ENCODE measurements around the gene TNPO3. TPM values are rescaled to one million over a fixed set of nuclear protein-coding genes. Genes with fewer than 3 reads are reported as not detected.

Gene TNPO3
- polyA plus RNA-seq, 1 of the 3 experiments (the other 2 are of a cell fraction) = 27.8 TPM

GRCh38 chr7:129083525-129083924 lies 28.6 kb upstream of the TNPO3 start:
- ChIA-PET CTCF (interaction anchor here (0.7 to 7.5 kb wide), 5 partner anchors 8 to 200 kb away, joined by 3 to 63 read pairs (median 4); no protein-coding TSS in a partner anchor), POLR2A (no interaction called here)
- no peak overlapping the region for H3K4me2 ChIP-seq
- no peak for DNase-seq
- no peak for TF ChIP-seq NFIC (IDR thresholded peaks at IDR 0.05; ENCODE audit: borderline replicate concordance)
- TF ChIP-seq MXI1 (IDR thresholded peaks at IDR 0.05; ENCODE audit: low read depth, low read length) = no peak
- TF ChIP-seq GABPA (IDR thresholded peaks at IDR 0.05; ENCODE audit: low read depth) = no peak
- TF ChIP-seq RFX5 (IDR thresholded peaks at IDR 0.05; ENCODE audit: low read length) = no peak
- no peak for TF ChIP-seq CHD2 (IDR thresholded peaks at IDR 0.05; ENCODE audit: low read length, partially characterized antibody)
- TF ChIP-seq EZH2phosphoT487 (IDR thresholded peaks at IDR 0.05; ENCODE audit: borderline replicate concordance, low read depth) = no peak
- no peak for TF ChIP-seq FOSL2 (IDR thresholded peaks at IDR 0.05; ENCODE audit: borderline replicate concordance, low read depth)
- H3K9me3 ChIP-seq = no peaks in the 10 kb centered on the region
- no peaks in the 10 kb centered on the region for H3K9me2 ChIP-seq
- H3K4me1 ChIP-seq (ENCODE audit: control insufficient read depth in 1 of 2, insufficient read depth in 2 of 2, low read depth in 1 of 2, low read length in 1 of 2) = no peaks in the 10 kb centered on the region
- 71% methylated on average over 5 of the region's 5 CpGs for WGBS (ENCODE audit: low lambda C conversion rate)
- no peaks in the 10 kb centered on the region for H3K36me3 ChIP-seq (replicated peaks in 1 of 2; ENCODE audit: control insufficient read depth in 1 of 2, insufficient read depth in 2 of 2, low read length in 1 of 2)
- no peaks in the 10 kb centered on the region for H3K79me2 ChIP-seq (ENCODE audit: insufficient read depth)
- H3K4me3 ChIP-seq (ENCODE audit: low read depth in 2 of 2, low read length in 1 of 2) = no peak overlapping the region
- H3K27me3 ChIP-seq (ENCODE audit: insufficient read depth) = peaks cover 9% of the 10 kb centered on the region
- H3K27ac ChIP-seq (ENCODE audit: low read depth in 2 of 2, low read length in 1 of 2) = no peak overlapping the region
- H2AFZ ChIP-seq (ENCODE audit: low read depth) = no peak overlapping the region
- H3F3A ChIP-seq (replicated peaks; ENCODE audit: insufficient read depth) = no peaks in the 10 kb centered on the region
- H4K20me1 ChIP-seq (ENCODE audit: insufficient read depth) = no peaks in the 10 kb centered on the region
- H3K9ac ChIP-seq = no peak overlapping the region

GRCh38 chr7:129078455-129078854 lies 23.5 kb upstream of the TNPO3 start:
- POLR2A ChIA-PET = interaction anchor here (0.7 kb wide), 1 partner anchor 140 kb away, joined by 4 read pairs; no protein-coding TSS in a partner anchor
- Histone ChIP-seq H3K9ac (no peak overlapping the region), H3F3A (replicated peaks; ENCODE audit: insufficient read depth) (no peaks in the 10 kb centered on the region)

More at GRCh38 chr7:129078455-129078854, 23.5 kb upstream of the TNPO3 start:
- Histone ChIP-seq H3K36me3 (replicated peaks in 1 of 2; ENCODE audit: control insufficient read depth in 1 of 2, insufficient read depth in 2 of 2, low read length in 1 of 2) (no peaks in the 10 kb centered on the region), H3K27ac (ENCODE audit: low read depth in 2 of 2, low read length in 1 of 2) (no peak overlapping the region), H3K79me2 (ENCODE audit: insufficient read depth) (no peaks in the 10 kb centered on the region), H3K4me2 (no peak overlapping the region), H3K4me1 (ENCODE audit: control insufficient read depth in 1 of 2, insufficient read depth in 2 of 2, low read depth in 1 of 2, low read length in 1 of 2) (no peaks in the 10 kb centered on the region), H3K4me3 (ENCODE audit: low read depth in 2 of 2, low read length in 1 of 2) (no peak overlapping the region), H2AFZ (ENCODE audit: low read depth) (no peak overlapping the region), H3K9me3 (no peaks in the 10 kb centered on the region), H4K20me1 (ENCODE audit: insufficient read depth) (no peaks in the 10 kb centered on the region), H3K9me2 (no peaks in the 10 kb centered on the region), H3K27me3 (ENCODE audit: insufficient read depth) (peaks cover 9% of the 10 kb centered on the region)
- WGBS (ENCODE audit: low lambda C conversion rate) = 19% methylated on average over 2 of the region's 2 CpGs
- TF ChIP-seq EP300 (IDR thresholded peaks at IDR 0.05; ENCODE audit: borderline replicate concordance in 1 of 2, low read depth in 1 of 2, low read length in 1 of 2) = no peak
- TF ChIP-seq, protein P1, sequence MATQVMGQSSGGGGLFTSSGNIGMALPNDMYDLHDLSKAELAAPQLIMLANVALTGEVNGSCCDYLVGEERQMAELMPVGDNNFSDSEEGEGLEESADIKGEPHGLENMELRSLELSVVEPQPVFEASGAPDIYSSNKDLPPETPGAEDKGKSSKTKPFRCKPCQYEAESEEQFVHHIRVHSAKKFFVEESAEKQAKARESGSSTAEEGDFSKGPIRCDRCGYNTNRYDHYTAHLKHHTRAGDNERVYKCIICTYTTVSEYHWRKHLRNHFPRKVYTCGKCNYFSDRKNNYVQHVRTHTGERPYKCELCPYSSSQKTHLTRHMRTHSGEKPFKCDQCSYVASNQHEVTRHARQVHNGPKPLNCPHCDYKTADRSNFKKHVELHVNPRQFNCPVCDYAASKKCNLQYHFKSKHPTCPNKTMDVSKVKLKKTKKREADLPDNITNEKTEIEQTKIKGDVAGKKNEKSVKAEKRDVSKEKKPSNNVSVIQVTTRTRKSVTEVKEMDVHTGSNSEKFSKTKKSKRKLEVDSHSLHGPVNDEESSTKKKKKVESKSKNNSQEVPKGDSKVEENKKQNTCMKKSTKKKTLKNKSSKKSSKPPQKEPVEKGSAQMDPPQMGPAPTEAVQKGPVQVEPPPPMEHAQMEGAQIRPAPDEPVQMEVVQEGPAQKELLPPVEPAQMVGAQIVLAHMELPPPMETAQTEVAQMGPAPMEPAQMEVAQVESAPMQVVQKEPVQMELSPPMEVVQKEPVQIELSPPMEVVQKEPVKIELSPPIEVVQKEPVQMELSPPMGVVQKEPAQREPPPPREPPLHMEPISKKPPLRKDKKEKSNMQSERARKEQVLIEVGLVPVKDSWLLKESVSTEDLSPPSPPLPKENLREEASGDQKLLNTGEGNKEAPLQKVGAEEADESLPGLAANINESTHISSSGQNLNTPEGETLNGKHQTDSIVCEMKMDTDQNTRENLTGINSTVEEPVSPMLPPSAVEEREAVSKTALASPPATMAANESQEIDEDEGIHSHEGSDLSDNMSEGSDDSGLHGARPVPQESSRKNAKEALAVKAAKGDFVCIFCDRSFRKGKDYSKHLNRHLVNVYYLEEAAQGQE (IDR thresholded peaks at IDR 0.05; ENCODE audit: low read depth, low read length) = no peak
- no peak for TF ChIP-seq GABPA (IDR thresholded peaks at IDR 0.05; ENCODE audit: low read depth)
- TF ChIP-seq, protein P2, sequence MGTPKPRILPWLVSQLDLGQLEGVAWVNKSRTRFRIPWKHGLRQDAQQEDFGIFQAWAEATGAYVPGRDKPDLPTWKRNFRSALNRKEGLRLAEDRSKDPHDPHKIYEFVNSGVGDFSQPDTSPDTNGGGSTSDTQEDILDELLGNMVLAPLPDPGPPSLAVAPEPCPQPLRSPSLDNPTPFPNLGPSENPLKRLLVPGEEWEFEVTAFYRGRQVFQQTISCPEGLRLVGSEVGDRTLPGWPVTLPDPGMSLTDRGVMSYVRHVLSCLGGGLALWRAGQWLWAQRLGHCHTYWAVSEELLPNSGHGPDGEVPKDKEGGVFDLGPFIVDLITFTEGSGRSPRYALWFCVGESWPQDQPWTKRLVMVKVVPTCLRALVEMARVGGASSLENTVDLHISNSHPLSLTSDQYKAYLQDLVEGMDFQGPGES (IDR thresholded peaks at IDR 0.05; ENCODE audit: low read depth, low read length) = no peak
- TF ChIP-seq RCOR1 (IDR thresholded peaks at IDR 0.05; ENCODE audit: low read length) = no peak
- no peak for TF ChIP-seq RXRA (IDR thresholded peaks at IDR 0.05; ENCODE audit: borderline replicate concordance, low read depth)
- no peak for TF ChIP-seq RFX5 (IDR thresholded peaks at IDR 0.05; ENCODE audit: low read length)
- no peak for TF ChIP-seq FOXJ3 (CRISPR knock-in tag; IDR thresholded peaks at IDR 0.05)
- no peak for TF ChIP-seq RAD21 (IDR thresholded peaks at IDR 0.05; ENCODE audit: low read length)
- no peak for TF ChIP-seq USF1 (IDR thresholded peaks at IDR 0.05; ENCODE audit: borderline replicate concordance, low read depth)
- no peak for TF ChIP-seq NRF1 (IDR thresholded peaks at IDR 0.05; ENCODE audit: low read depth, low read length)
- no peak for TF ChIP-seq MXI1 (IDR thresholded peaks at IDR 0.05; ENCODE audit: low read depth, low read length)
- no peak for TF ChIP-seq SMC3 (IDR thresholded peaks at IDR 0.05; ENCODE audit: low read depth, low read length)
- no peak for TF ChIP-seq TCF12 (IDR thresholded peaks at IDR 0.05)
- TF ChIP-seq POLR2AphosphoS5 (IDR thresholded peaks at IDR 0.05; ENCODE audit: low read depth, low read length) = no peak
- TF ChIP-seq FOSL2 (IDR thresholded peaks at IDR 0.05; ENCODE audit: borderline replicate concordance, low read depth) = no peak
- no peak for TF ChIP-seq TAF1 (IDR thresholded peaks at IDR 0.05; ENCODE audit: borderline replicate concordance, low read depth, low read length)
- CTCF ChIA-PET = interaction anchor here (1.3 to 7.5 kb wide), 2 partner anchors 13 to 195 kb away, joined by 4 to 63 read pairs; no protein-coding TSS in a partner anchor
- no peak for DNase-seq

Data from SK-N-SH (cell line).